Neuronal stem cell (in vitro differentiated cells): ENCODE measurements around the gene CKAP2L. TPM values are rescaled to one million over a fixed set of nuclear protein-coding genes. Genes with fewer than 3 reads are reported as not detected.

Experiments used
- DNase-seq: peaks from one replicate; pipeline ENCODE4 v3.0.0-alpha.2; 2013; ENCODE audit warnings: low spot score
- H2AFZ ChIP-seq: one replicate; pipeline ENCODE4 v1.6.1; 2013; ENCODE audit warnings: mild to moderate bottlenecking, low read length, inconsistent platforms
- H2AK5ac ChIP-seq: 2 replicates; pipeline ENCODE4 v1.6.1; 2013; ENCODE audit warnings: low read depth, mild to moderate bottlenecking, inconsistent platforms, low read length, moderate library complexity, mixed read lengths
- H2BK120ac ChIP-seq: 2 replicates; pipeline ENCODE4 v1.6.1; 2013; ENCODE audit warnings: low read depth, mild to moderate bottlenecking, inconsistent platforms, low read length, moderate library complexity, mixed read lengths
- H2BK12ac ChIP-seq: one replicate; pipeline ENCODE4 v1.6.1; 2013; ENCODE audit warnings: low read length, inconsistent platforms
- H2BK15ac ChIP-seq: 2 replicates; pipeline ENCODE4 v1.6.1; 2013; ENCODE audit warnings: mild to moderate bottlenecking, low read length, inconsistent platforms, mixed read lengths
- H2BK5ac ChIP-seq: one replicate; pipeline ENCODE4 v1.6.1; 2013; ENCODE audit warnings: inconsistent platforms, mild to moderate bottlenecking, low read length, moderate library complexity
- H3K14ac ChIP-seq: one replicate; pipeline ENCODE4 v1.6.1; 2013; ENCODE audit warnings: low read length, inconsistent platforms
- H3K18ac ChIP-seq: 2 replicates; pipeline ENCODE4 v1.6.1; 2013; ENCODE audit warnings: low read length, inconsistent platforms
- H3K23ac ChIP-seq: 2 replicates; pipeline ENCODE4 v1.6.1; 2013; ENCODE audit warnings: low read depth, mild to moderate bottlenecking, mixed read lengths, low read length, inconsistent platforms; ENCODE audit not compliant: poor library complexity
- H3K27ac ChIP-seq: replicated peaks from 3 replicates; pipeline ENCODE4 v1.5.1; 2013; ENCODE audit warnings: low read length, inconsistent platforms
- H3K27me3 ChIP-seq, 3 experiments: 2 replicates each; pipeline ENCODE4 v1.6.1; 2013; ENCODE audit warnings: low read length in 3 of 3, mild to moderate bottlenecking in 2 of 3, inconsistent platforms in 1 of 3, low read depth in 1 of 3, mixed read lengths in 1 of 3, moderate library complexity in 1 of 3; ENCODE audit not compliant: control insufficient read depth in 3 of 3, insufficient read depth in 3 of 3
- H3K36me3 ChIP-seq, 2 donors: replicated peaks in 1 of 2; 2 replicates each; pipeline ENCODE4 v1.6.1; 2013; ENCODE audit warnings: low read length in 2 of 2; ENCODE audit not compliant: control insufficient read depth in 2 of 2, insufficient read depth in 2 of 2
- H3K4ac ChIP-seq: 2 replicates; pipeline ENCODE4 v1.6.1; 2013; ENCODE audit warnings: inconsistent platforms, mild to moderate bottlenecking, low read length, moderate library complexity
- H3K4me1 ChIP-seq, 2 donors: 1 replicate in 1 of 2; 2 replicates in 1 of 2; pipeline ENCODE4 v1.6.1; 2013; ENCODE audit warnings: low read length in 2 of 2, low read depth in 1 of 2; ENCODE audit not compliant: control insufficient read depth in 2 of 2, insufficient read depth in 1 of 2
- H3K4me2 ChIP-seq: one replicate; pipeline ENCODE4 v1.6.1; 2013; ENCODE audit warnings: mild to moderate bottlenecking, low read length, inconsistent platforms; ENCODE audit not compliant: insufficient read depth, poor library complexity, severe bottlenecking
- H3K4me3 ChIP-seq, 2 donors: 2 replicates each; pipeline ENCODE4 v1.5.1; 2013; ENCODE audit warnings: low read length in 2 of 2, mild to moderate bottlenecking in 2 of 2, inconsistent platforms in 1 of 2, moderate library complexity in 1 of 2
- H3K79me1 ChIP-seq: one replicate; pipeline ENCODE4 v1.6.1; 2013; ENCODE audit warnings: low read depth, mild to moderate bottlenecking, inconsistent platforms, low read length, moderate library complexity
- H3K9ac ChIP-seq: one replicate; pipeline ENCODE4 v1.6.1; 2013; ENCODE audit warnings: mild to moderate bottlenecking, low read depth, low read length, inconsistent platforms; ENCODE audit not compliant: poor library complexity
- H3K9me3 ChIP-seq, 2 donors: replicated peaks in 1 of 2; 2 replicates each; pipeline versions ENCODE3 to v1.6.1; 2013; ENCODE audit warnings: low read length in 2 of 2, mild to moderate bottlenecking in 2 of 2, inconsistent platforms in 1 of 2, low read depth in 1 of 2, mixed read lengths in 1 of 2, moderate library complexity in 1 of 2; ENCODE audit not compliant: control insufficient read depth in 2 of 2, insufficient read depth in 1 of 2
- H4K8ac ChIP-seq: one replicate; pipeline ENCODE4 v1.6.1; 2013; ENCODE audit warnings: low read depth, mild to moderate bottlenecking, inconsistent platforms, low read length, moderate library complexity
- H4K91ac ChIP-seq: one replicate; pipeline ENCODE4 v1.6.1; 2013; ENCODE audit warnings: low read length, low read depth, mild to moderate bottlenecking, inconsistent platforms; ENCODE audit not compliant: poor library complexity
- WGBS, 2 donors: extraction: QIAGEN DNeasy Blood & Tissue Kit; methylation state at CpG; one replicate each; pipeline ENCODE4 v1.1.7; 2013; ENCODE audit warnings: missing lambda C conversion rate in 2 of 2, mixed read lengths in 1 of 2; ENCODE audit not compliant: insufficient read length in 2 of 2, insufficient replicate concordance in 1 of 2; ENCODE audit errors: extremely low coverage in 2 of 2; 5-methylcytosine and 5-hydroxymethylcytosine counted together
- polyA plus RNA-seq, 2 experiments: library from polyadenylated mRNA; stranded (reverse); fragments of 200-250 nt; gene quantifications; one replicate each; pipeline ENCODE4 v1.2.3, GENCODE V29; 2013

CKAP2L gene
- 28.3 TPM for polyA plus RNA-seq (2013, experiment 1 of 2)
- polyA plus RNA-seq (2013, experiment 2 of 2), result 30.0 TPM

- Histone ChIP-seq H3K36me3 (peaks cover 5 to 31% of the 10 kb centered on the region in 2 donors), H4K91ac (no peak within 1 kb of the TSS), H3K14ac (no peak within 1 kb of the TSS), H3K4me3 (peak within 1 kb of the TSS; percentile 91 to 98), H3K4ac (no peak within 1 kb of the TSS), H3K4me2 (peak within 1 kb of the TSS; percentile 72), H2BK120ac (no peak within 1 kb of the TSS), H2AFZ (peak within 1 kb of the TSS; percentile 97), H2BK15ac (no peak within 1 kb of the TSS), H3K9me3 (no peaks in the 10 kb centered on the region), H3K18ac (peak within 1 kb of the TSS; percentile 69), H3K27me3 (no peaks in the 10 kb centered on the region), H3K23ac (no peak within 1 kb of the TSS), H2BK12ac (no peak within 1 kb of the TSS), H3K27ac (peak within 1 kb of the TSS; percentile 78), H4K8ac (no peak within 1 kb of the TSS), H3K9ac (peak within 1 kb of the TSS; percentile 90), H2BK5ac (peak within 1 kb of the TSS; percentile 58), H2AK5ac (no peak within 1 kb of the TSS), H3K4me1 (peaks cover 0 to 5% of the 10 kb centered on the region in 2 donors), H3K79me1 (peaks cover 2% of the 10 kb centered on the region)
- WGBS, 2 donors, result no CpG with 5 or more reads among the region's 79 CpGs
- DNase-seq, result peak; percentile 94
Measured at GRCh38 chr2:112764071-112765044, at the start of gene CKAP2L. CKAP2L (minus strand) TSS chr2:112764609; CDS start chr2:112764598, 11 bp downstream.

GRCh38 chr2:112813280-112813966 lies 49.0 kb upstream of the CKAP2L start:
- no CpG with 5 or more reads among the region's 10 CpGs for WGBS, 2 donors
- no peak for DNase-seq
- Histone ChIP-seq H3K18ac (no peak overlapping the region), H3K36me3 (no peaks in the 10 kb centered on the region), H2BK120ac (no peak overlapping the region), H3K9me3 (no peaks in the 10 kb centered on the region), H3K9ac (no peak overlapping the region), H2AK5ac (no peak overlapping the region), H3K79me1 (no peaks in the 10 kb centered on the region), H3K23ac (no peak overlapping the region), H3K4me1 (peaks cover 0 to 12% of the 10 kb centered on the region in 2 donors), H4K91ac (no peak overlapping the region), H3K4me2 (no peak overlapping the region), H2BK5ac (no peak overlapping the region), H4K8ac (no peak overlapping the region), H3K14ac (no peak overlapping the region), H2AFZ (no peak overlapping the region), H3K4me3 (no peak overlapping the region), H2BK12ac (no peak overlapping the region), H3K27ac (no peak overlapping the region), H3K4ac (no peak overlapping the region), H2BK15ac (no peak overlapping the region), H3K27me3 (no peaks in the 10 kb centered on the region)

- Histone ChIP-seq H2AFZ (no peak overlapping the region), H3K23ac (no peak overlapping the region), H4K91ac (no peak overlapping the region), H3K14ac (no peak overlapping the region), H2BK12ac (no peak overlapping the region), H3K36me3 (no peaks in the 10 kb centered on the region), H3K4me2 (no peak overlapping the region), H3K9me3 (no peaks in the 10 kb centered on the region), H3K4me1 (peaks cover 0 to 8% of the 10 kb centered on the region in 2 donors), H2BK15ac (no peak overlapping the region), H2AK5ac (no peak overlapping the region), H2BK5ac (no peak overlapping the region), H3K9ac (no peak overlapping the region), H4K8ac (no peak overlapping the region), H3K4me3 (no peak overlapping the region), H3K18ac (no peak overlapping the region), H3K27ac (no peak overlapping the region), H3K4ac (no peak overlapping the region), H2BK120ac (no peak overlapping the region), H3K79me1 (no peaks in the 10 kb centered on the region), H3K27me3 (no peaks in the 10 kb centered on the region)
- no peak for DNase-seq
- WGBS, 2 donors, result no CpG with 5 or more reads among the region's 14 CpGs
Measured at GRCh38 chr2:112812318-112813267, 48.2 kb upstream of the CKAP2L start.
